MM.1S (cell line): ENCODE results near the gene SEMA4F.

Experiments
- DNase-seq: peaks from one replicate; pipeline ENCODE4 v3.0.0-alpha.2; 2015
- H2AFZ ChIP-seq: fragments of 300-600 bp; sonication (generic); 2 replicates; pipeline ENCODE4 v1.6.0; 2016; ENCODE audit warnings: antibody characterized with exemption, low read length
- H3F3A ChIP-seq: fragments of 300-600 bp; sonication (generic); 2 replicates; pipeline ENCODE4 v1.6.1; 2016; ENCODE audit warnings: mild to moderate bottlenecking, antibody characterized with exemption, low read length, moderate library complexity, mixed read lengths; ENCODE audit not compliant: insufficient read depth
- H3K27ac ChIP-seq: fragments of 300-600 bp; sonication (generic); 2 replicates; pipeline ENCODE4 v1.5.1; 2016; ENCODE audit warnings: mild to moderate bottlenecking, low read length
- H3K27me3 ChIP-seq: fragments of 300-600 bp; sonication (generic); replicated peaks from 2 replicates; pipeline ENCODE4 v1.6.0; 2016; ENCODE audit warnings: low read length; ENCODE audit not compliant: insufficient read depth
- H3K36me3 ChIP-seq: fragments of 300-600 bp; sonication (generic); replicated peaks from 2 replicates; pipeline ENCODE4 v1.6.1; 2016; ENCODE audit warnings: mild to moderate bottlenecking, low read length, mixed read lengths; ENCODE audit not compliant: insufficient read depth
- H3K4me1 ChIP-seq: fragments of 300-600 bp; sonication (generic); 2 replicates; pipeline ENCODE4 v1.6.1; 2016; ENCODE audit warnings: low read length, mixed read lengths
- H3K4me2 ChIP-seq: fragments of 300-600 bp; sonication (generic); 2 replicates; pipeline ENCODE4 v1.6.0; 2016; ENCODE audit warnings: low read depth, low read length
- H3K4me3 ChIP-seq: fragments of 300-600 bp; sonication (generic); 2 replicates; pipeline ENCODE4 v1.5.1; 2016; ENCODE audit warnings: low read length, mixed read lengths
- H3K79me2 ChIP-seq: fragments of 300-600 bp; sonication (generic); 2 replicates; pipeline ENCODE4 v1.6.1; 2016; ENCODE audit warnings: mixed run types, low read length, mixed read lengths
- H3K9ac ChIP-seq: fragments of 300-600 bp; sonication (generic); 2 replicates; pipeline ENCODE4 v1.6.1; 2016; ENCODE audit warnings: low read length, mixed read lengths
- H3K9me2 ChIP-seq: fragments of 300-600 bp; sonication (generic); replicated peaks from 2 replicates; pipeline ENCODE4 v1.6.1; 2016; ENCODE audit warnings: mild to moderate bottlenecking, low read length, mixed read lengths; ENCODE audit not compliant: insufficient read depth
- H3K9me3 ChIP-seq: fragments of 300-600 bp; sonication (generic); replicated peaks from 2 replicates; pipeline ENCODE4 v1.6.1; 2016; ENCODE audit warnings: mild to moderate bottlenecking, low read length, mixed read lengths; ENCODE audit not compliant: insufficient read depth
- H4K20me1 ChIP-seq: fragments of 300-600 bp; sonication (generic); 2 replicates; pipeline ENCODE4 v1.6.1; 2016; ENCODE audit warnings: mild to moderate bottlenecking, low read length, moderate library complexity, mixed read lengths; ENCODE audit not compliant: insufficient read depth
- CTCF ChIP-seq: fragments of 300-600 bp; sonication (generic); IDR thresholded peaks from 2 replicates; pipeline ENCODE4 v1.5.1; 2016; ENCODE audit warnings: antibody characterized with exemption, low read length, mixed read lengths
- EZH2 ChIP-seq: fragments of 300-600 bp; sonication (generic); optimal IDR thresholded peaks from 2 replicates; pipeline ENCODE3; 2017; ENCODE audit warnings: low read depth, mild to moderate bottlenecking, antibody characterized with exemption, low read length, mixed read lengths
- EZH2phosphoT487 ChIP-seq: fragments of 300-600 bp; sonication (generic); IDR thresholded peaks from 2 replicates; pipeline ENCODE4 v1.6.1; 2018; ENCODE audit warnings: antibody characterized with exemption, low read length

The SEMA4F gene

DNA sequence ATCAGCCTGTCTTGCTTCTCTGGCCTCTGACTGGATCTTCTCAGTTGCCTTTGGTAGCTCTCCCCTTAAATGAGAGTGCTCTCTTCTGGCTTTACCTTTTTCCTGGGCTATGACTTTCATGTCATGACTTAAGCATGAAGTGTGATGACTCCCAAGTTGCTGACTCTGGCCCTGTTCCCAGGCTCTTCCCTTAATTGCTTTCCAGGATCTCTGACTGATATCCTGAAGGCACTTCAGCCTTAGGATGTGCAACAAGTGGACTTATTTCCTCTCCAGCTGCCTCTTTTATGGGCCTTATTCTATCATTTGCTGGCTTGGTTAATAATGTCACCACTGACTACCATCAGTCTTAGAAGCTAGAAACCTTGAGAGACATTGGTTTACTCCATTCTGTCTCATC lies 17.4 kb downstream of the SEMA4F start:
- Histone ChIP-seq H3K9ac (no peak overlapping the region), H3K27ac (no peak overlapping the region), H3K9me3 (no peaks in the 10 kb centered on the region), H3K79me2 (no peaks in the 10 kb centered on the region), H3K4me3 (no peak overlapping the region), H3K4me2 (no peak overlapping the region), H3K4me1 (no peaks in the 10 kb centered on the region), H3K9me2 (no peaks in the 10 kb centered on the region), H3K36me3 (no peaks in the 10 kb centered on the region), H4K20me1 (no peaks in the 10 kb centered on the region), H3K27me3 (no peaks in the 10 kb centered on the region), H2AFZ (no peak overlapping the region), H3F3A (no peaks in the 10 kb centered on the region)
- TF ChIP-seq EZH2 (no peak), EZH2phosphoT487 (no peak), CTCF (no peak)
- DNase-seq, result no peak

GRCh38 chr2:74673826-74674528 lies 19.9 kb downstream of the SEMA4F start:
- H3K9ac ChIP-seq, result no peak overlapping the region
- no peaks in the 10 kb centered on the region for H3K9me2 ChIP-seq
- no peaks in the 10 kb centered on the region for H3K36me3 ChIP-seq
- H2AFZ ChIP-seq, result no peak overlapping the region
- no peak overlapping the region for H3K27ac ChIP-seq
- H3K27me3 ChIP-seq, result no peaks in the 10 kb centered on the region
- no peaks in the 10 kb centered on the region for H3K4me1 ChIP-seq
- TF ChIP-seq EZH2, result no peak
- no peak for TF ChIP-seq CTCF
- TF ChIP-seq EZH2phosphoT487, result no peak
- H3K9me3 ChIP-seq, result no peaks in the 10 kb centered on the region
- H3F3A ChIP-seq, result no peaks in the 10 kb centered on the region
- H3K4me3 ChIP-seq, result no peak overlapping the region
- no peak for DNase-seq
- H4K20me1 ChIP-seq, result no peaks in the 10 kb centered on the region
- no peak overlapping the region for H3K4me2 ChIP-seq
- H3K79me2 ChIP-seq, result no peaks in the 10 kb centered on the region

DNA sequence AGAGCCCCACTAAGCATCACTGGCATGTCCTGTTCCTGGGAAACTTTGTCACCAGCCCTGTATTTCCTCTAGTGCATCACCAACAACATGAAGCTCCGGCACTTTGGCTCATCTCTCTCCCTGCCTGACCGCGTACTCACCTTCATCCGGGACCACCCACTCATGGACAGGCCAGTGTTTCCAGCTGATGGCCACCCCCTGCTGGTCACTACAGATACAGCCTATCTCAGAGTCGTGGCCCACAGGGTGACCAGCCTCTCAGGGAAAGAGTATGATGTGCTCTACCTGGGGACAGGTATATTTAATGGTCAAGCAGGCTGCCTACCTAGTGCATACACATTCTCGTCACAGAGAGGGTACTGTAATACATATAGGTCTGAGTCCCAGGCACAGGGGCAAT lies 21.0 kb downstream of the SEMA4F start:
- no peak for DNase-seq
- Histone ChIP-seq H3K9ac (no peak overlapping the region), H3K79me2 (no peaks in the 10 kb centered on the region), H3K9me3 (no peaks in the 10 kb centered on the region), H3F3A (no peaks in the 10 kb centered on the region), H3K27me3 (no peaks in the 10 kb centered on the region), H3K9me2 (no peaks in the 10 kb centered on the region), H3K36me3 (no peaks in the 10 kb centered on the region), H3K4me3 (no peak overlapping the region), H4K20me1 (no peaks in the 10 kb centered on the region), H3K4me2 (no peak overlapping the region), H3K4me1 (no peaks in the 10 kb centered on the region), H2AFZ (no peak overlapping the region), H3K27ac (no peak overlapping the region)
- TF ChIP-seq CTCF (no peak), EZH2phosphoT487 (no peak), EZH2 (no peak)
